ENCODE data around the gene CCDC183.

- TF ChIP-seq CTCF (IDR thresholded peaks at IDR 0.05): no peak
- TF ChIP-seq POLR2A (IDR thresholded peaks at IDR 0.05): no peak
Observed at GRCh38 chr9:136748201-136748600, 47.9 kb upstream of the CCDC183 start, which contains the start of gene LCN6.

Measured in suprapubic skin (tissue), 3 donors.